Endothelial cell of umbilical vein (primary cell): ENCODE measurements around the gene CYP1A2. TPM values are rescaled to one million over a fixed set of nuclear protein-coding genes. Genes with fewer than 3 reads are reported as not detected.
A peak's percentile ranks its signal among the peaks of the same experiment; 100 is the strongest.

Experiments
- BruUV-seq: library from RNA; stranded (reverse); fragments of 400-500 nt; replicated peaks from 2 replicates; lab custom pipeline; 2021; lab: Mats Ljungman, UMichigan
- CTCF ChIA-PET: fragments of 300-600, 350-600 bp; sonication (Branson Sonifier 250); formaldehyde crosslinking; loops from one replicate; lab custom pipeline; 2021; ENCODE audit warnings: antibody characterized with exemption, inconsistent platforms; lab: Charles Lee
- POLR2A ChIA-PET: fragments of 300-600, 350-600 bp; sonication (Branson Sonifier 250); formaldehyde crosslinking; loops from one replicate; lab custom pipeline; 2021; ENCODE audit warnings: antibody characterized with exemption, inconsistent platforms; lab: Charles Lee
- DNase-seq: peaks from one replicate; pipeline ENCODE4 v3.0.0-alpha.2; 2011; ENCODE audit warnings: low read depth, low spot score
- FAIRE-seq: peaks from 2 replicates; lab custom pipeline; 2011; peaks lifted over from hg19 to GRCh38; lab: Jason Lieb, UNC
- H2AFZ ChIP-seq: 2 replicates; pipeline ENCODE4 v1.6.0; 2012; ENCODE audit warnings: low read depth, low read length, control low read depth, inconsistent platforms
- H3K27ac ChIP-seq: 2 replicates; pipeline ENCODE4 v1.5.1; 2011; ENCODE audit warnings: low read depth, mild to moderate bottlenecking, control low read depth, low read length, moderate library complexity; ENCODE audit not compliant: insufficient read depth
- H3K27me3 ChIP-seq, 2 experiments: 2 replicates each; pipeline versions ENCODE4 v1.6.0 to v1.6.1; 2011; ENCODE audit warnings: low read length in 2 of 2, mixed read lengths in 1 of 2; ENCODE audit not compliant: control insufficient read depth in 2 of 2, insufficient read depth in 2 of 2
- H3K36me3 ChIP-seq, 2 experiments: 2 replicates in 1 of 2; 3 replicates in 1 of 2; pipeline ENCODE4 v1.5.1; 2011; ENCODE audit warnings: low read length in 2 of 2, mild to moderate bottlenecking in 1 of 2, moderate library complexity in 1 of 2; ENCODE audit not compliant: control insufficient read depth in 2 of 2, insufficient read depth in 2 of 2; ENCODE audit errors: extremely low read depth in 1 of 2
- H3K4me1 ChIP-seq: 3 replicates; pipeline ENCODE4 v1.5.1; 2011; ENCODE audit warnings: mild to moderate bottlenecking, low read length; ENCODE audit not compliant: control insufficient read depth, insufficient read depth; ENCODE audit errors: extremely low read depth
- H3K4me2 ChIP-seq: 2 replicates; pipeline ENCODE4 v1.6.1; 2011; ENCODE audit warnings: low read length, control low read depth, mixed read lengths; ENCODE audit not compliant: insufficient read depth
- H3K4me3 ChIP-seq, 3 experiments: fragments of 200-600 bp in 1 of 3; sonication (generic), shearing (Covaris generic) in 1 of 3; replicated peaks in 1 of 3; 2 replicates each; pipeline ENCODE4 v1.5.1; 2011 to 2016; ENCODE audit warnings: control low read depth in 3 of 3, low read length in 3 of 3, mild to moderate bottlenecking in 2 of 3, inconsistent platforms in 1 of 3, low read depth in 1 of 3, moderate library complexity in 1 of 3; ENCODE audit not compliant: insufficient read depth in 1 of 3
- H3K79me2 ChIP-seq: 2 replicates; pipeline ENCODE4 v1.6.0; 2012; ENCODE audit warnings: low read length, inconsistent platforms; ENCODE audit not compliant: control insufficient read depth, insufficient read depth
- H3K9ac ChIP-seq: replicated peaks from 2 replicates; pipeline ENCODE3; 2011; ENCODE audit warnings: low read length, control low read depth; ENCODE audit not compliant: insufficient read depth; ENCODE audit errors: extremely low read depth
- H3K9me1 ChIP-seq: replicated peaks from 3 replicates; pipeline ENCODE4 v1.6.0; 2011; ENCODE audit warnings: mild to moderate bottlenecking, low read length; ENCODE audit not compliant: control insufficient read depth, insufficient read depth; ENCODE audit errors: extremely low read depth
- H3K9me3 ChIP-seq: replicated peaks from 2 replicates; pipeline ENCODE4 v1.5.1; 2012; ENCODE audit warnings: low read length, inconsistent platforms; ENCODE audit not compliant: control insufficient read depth, insufficient read depth
- H4K20me1 ChIP-seq: replicated peaks from 2 replicates; pipeline ENCODE3; 2011; ENCODE audit warnings: mild to moderate bottlenecking, low read length; ENCODE audit not compliant: control insufficient read depth, insufficient read depth; ENCODE audit errors: extremely low read depth
- EZH2 ChIP-seq: IDR thresholded peaks from 2 replicates; pipeline ENCODE4 v1.6.1; 2012; ENCODE audit warnings: borderline replicate concordance, low read depth, mild to moderate bottlenecking, moderate library complexity, low read length, inconsistent platforms; ENCODE audit not compliant: severe bottlenecking
- FOS ChIP-seq: IDR thresholded peaks from 2 replicates; pipeline ENCODE4 v1.6.1; 2011; ENCODE audit warnings: mild to moderate bottlenecking, low read length, moderate library complexity, borderline replicate concordance; ENCODE audit not compliant: insufficient read depth
- GATA2 ChIP-seq: IDR thresholded peaks from 2 replicates; pipeline ENCODE4 v1.7.0; 2011; ENCODE audit warnings: low read depth, mild to moderate bottlenecking, moderate library complexity, mixed read lengths, low read length; ENCODE audit not compliant: insufficient read length, insufficient read depth
- JUN ChIP-seq: IDR thresholded peaks from 2 replicates; pipeline ENCODE4 v1.6.1; 2011; ENCODE audit warnings: borderline replicate concordance, low read depth; ENCODE audit not compliant: insufficient read length, insufficient read depth
- MYC ChIP-seq: IDR thresholded peaks from one replicate; pipeline ENCODE4 v1.6.1; 2011; ENCODE audit warnings: mild to moderate bottlenecking, low read depth, low read length
- POLR2A ChIP-seq: IDR thresholded peaks from 2 replicates; pipeline ENCODE4 v1.6.1; 2012; ENCODE audit warnings: low read depth, mild to moderate bottlenecking, control low read depth, low read length
- POLR2AphosphoS5 ChIP-seq: IDR thresholded peaks from 2 replicates; pipeline ENCODE4 v1.6.1; 2012; ENCODE audit warnings: low read depth, mild to moderate bottlenecking, control low read depth, low read length, moderate library complexity; ENCODE audit not compliant: insufficient read depth
- dilution Hi-C: fragments of 300-500 bp; cut with MboI; formaldehyde crosslinking; loops from one replicate; pipeline ENCODE4 v1.15.0; 2019; ENCODE audit warnings: low sequenced_read_pairs; ENCODE audit not compliant: extremely low pct_ligation_motif_present
- intact Hi-C: fragments of 100-400 bp; cut with micrococcal nuclease; formaldehyde crosslinking; loops from one replicate; pipeline ENCODE4 v1.10.0; 2022
- polyA plus RNA-seq, 4 experiments: library from polyadenylated mRNA; depleted of rRNA in 3 of 4; stranded (reverse) in 3 of 4; unstranded in 1 of 4; fragments of >200 nt; gene quantifications; 2 replicates each; pipeline versions ENCODE4 v1.2.1 to v1.2.3, GENCODE V29; 2011 to 2012; ENCODE audit warnings: missing spikeins in 1 of 4
- total RNA-seq: library from RNA; stranded (reverse); gene quantifications from 2 replicates; pipeline ENCODE4 v1.2.3, GENCODE V29; 2021
- TF ChIP-seq, protein P1 (sequence below): IDR thresholded peaks from 2 replicates; pipeline ENCODE4 v1.6.1; 2011; ENCODE audit not compliant: insufficient read depth, insufficient read length
- TF ChIP-seq, protein P2 (sequence below), 2 donors: IDR thresholded peaks; 1 replicate in 1 of 2; 2 replicates in 1 of 2; pipeline ENCODE4 v1.5.1; 2011; ENCODE audit warnings: low read length in 2 of 2, mild to moderate bottlenecking in 2 of 2, moderate library complexity in 2 of 2, control low read depth in 1 of 2, inconsistent platforms in 1 of 2, low read depth in 1 of 2; ENCODE audit not compliant: insufficient read depth in 1 of 2; ENCODE audit errors: extremely low read depth in 1 of 2

Gene CYP1A2
- total and polyA plus RNA-seq, 2 donors (not counting 3 experiments of a cell fraction or from before 2014, with no cell fraction given): not detected

DNA sequence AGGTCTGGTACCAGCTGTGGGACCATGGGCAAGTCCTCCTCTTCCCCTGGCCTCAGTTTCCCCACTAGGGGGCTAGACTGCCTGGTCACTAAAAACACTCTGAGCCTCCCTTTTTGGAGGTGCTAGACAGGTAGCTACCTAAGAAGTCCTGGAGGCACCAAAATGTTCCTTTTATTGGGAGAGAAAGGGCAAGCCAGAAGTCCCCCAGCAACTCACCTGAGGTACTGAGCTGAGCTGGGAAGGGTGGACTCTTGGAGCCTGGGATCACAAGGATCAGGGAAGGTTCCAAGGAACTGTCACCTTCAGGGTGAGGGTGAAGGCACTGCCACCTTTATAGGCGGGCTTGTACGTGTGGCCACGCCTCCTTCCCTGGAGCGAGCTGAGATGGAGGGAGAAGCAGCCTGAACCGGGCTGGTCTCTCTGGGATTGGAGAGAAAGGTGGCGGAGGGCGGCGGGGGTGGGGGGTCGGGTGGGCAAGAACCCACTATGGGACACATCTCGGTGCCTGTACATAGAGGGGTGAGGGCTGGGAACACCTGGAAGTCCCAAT, 23.3 kb upstream of the CYP1A2 start, which contains the start of gene CYP1A1:
Gene CYP1A1, minus strand, starts transcription at position 304 of the 550 bp plus-strand sequence. CDS start 2,431 bp downstream, outside the sequence.
- POLR2A ChIA-PET: no interaction called here
- H3K27ac ChIP-seq: no peak within 1 kb of the TSS

More for the DNA sequence above, 23.3 kb upstream of the CYP1A2 start, which contains the start of gene CYP1A1:
- H3K9me1 ChIP-seq: no peaks in the 10 kb centered on the region
- H3K79me2 ChIP-seq: no peaks in the 10 kb centered on the region
- peak within 1 kb of the TSS; percentile 17 to 46 (median 30) for H3K4me3 ChIP-seq
- peak within 1 kb of the TSS; percentile 17 for H3K9ac ChIP-seq
- TF ChIP-seq FOS (no peak), POLR2AphosphoS5 (no peak), JUN (no peak), POLR2A (no peak), GATA2 (no peak), EZH2 (no peak), MYC (no peak)
- TF ChIP-seq, protein P1, sequence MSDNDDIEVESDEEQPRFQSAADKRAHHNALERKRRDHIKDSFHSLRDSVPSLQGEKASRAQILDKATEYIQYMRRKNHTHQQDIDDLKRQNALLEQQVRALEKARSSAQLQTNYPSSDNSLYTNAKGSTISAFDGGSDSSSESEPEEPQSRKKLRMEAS: no peak
- TF ChIP-seq, protein P2, sequence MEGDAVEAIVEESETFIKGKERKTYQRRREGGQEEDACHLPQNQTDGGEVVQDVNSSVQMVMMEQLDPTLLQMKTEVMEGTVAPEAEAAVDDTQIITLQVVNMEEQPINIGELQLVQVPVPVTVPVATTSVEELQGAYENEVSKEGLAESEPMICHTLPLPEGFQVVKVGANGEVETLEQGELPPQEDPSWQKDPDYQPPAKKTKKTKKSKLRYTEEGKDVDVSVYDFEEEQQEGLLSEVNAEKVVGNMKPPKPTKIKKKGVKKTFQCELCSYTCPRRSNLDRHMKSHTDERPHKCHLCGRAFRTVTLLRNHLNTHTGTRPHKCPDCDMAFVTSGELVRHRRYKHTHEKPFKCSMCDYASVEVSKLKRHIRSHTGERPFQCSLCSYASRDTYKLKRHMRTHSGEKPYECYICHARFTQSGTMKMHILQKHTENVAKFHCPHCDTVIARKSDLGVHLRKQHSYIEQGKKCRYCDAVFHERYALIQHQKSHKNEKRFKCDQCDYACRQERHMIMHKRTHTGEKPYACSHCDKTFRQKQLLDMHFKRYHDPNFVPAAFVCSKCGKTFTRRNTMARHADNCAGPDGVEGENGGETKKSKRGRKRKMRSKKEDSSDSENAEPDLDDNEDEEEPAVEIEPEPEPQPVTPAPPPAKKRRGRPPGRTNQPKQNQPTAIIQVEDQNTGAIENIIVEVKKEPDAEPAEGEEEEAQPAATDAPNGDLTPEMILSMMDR (IDR thresholded peaks at IDR 0.05; ENCODE audit: extremely low read depth in 1 of 2, insufficient read depth in 1 of 2, low read depth in 1 of 2, low read length in 2 of 2): no peak
- dilution Hi-C loops: no loop called here
- H3K27me3 ChIP-seq: no peaks in the 10 kb centered on the region
- intact Hi-C loops: no loop called here
- CTCF ChIA-PET: interaction anchor here (0.6 to 3.0 kb wide), 9 partner anchors 10 to 94 kb away, joined by 3 to 19 read pairs (median 3); no protein-coding TSS in a partner anchor
- H3K9me3 ChIP-seq: no peaks in the 10 kb centered on the region
- FAIRE-seq (peak; percentile 67), DNase-seq (no peak)
- H2AFZ ChIP-seq: peak within 1 kb of the TSS; percentile 55
- TSS peak; percentile 38 for BruUV-seq
- peaks cover 12% of the 10 kb centered on the region for H3K4me1 ChIP-seq
- no peaks in the 10 kb centered on the region for H3K36me3 ChIP-seq
- H4K20me1 ChIP-seq: no peaks in the 10 kb centered on the region
- peak within 1 kb of the TSS; percentile 40 for H3K4me2 ChIP-seq
